ENCODE results near the gene IGFBP7.

IGFBP7 gene

GRCh38 chr4:56995525-56995924 is 114.7 kb downstream of the IGFBP7 start:
- TF ChIP-seq TAF1 (IDR thresholded peaks at IDR 0.05; ENCODE audit: borderline replicate concordance, insufficient read depth, low read length): no peak
- TF ChIP-seq FOXP2 (optimal IDR thresholded peaks at IDR 0.05; ENCODE audit: borderline replicate concordance, extremely low read depth, extremely low read length, insufficient read depth): no peak
- TF ChIP-seq SIN3A (IDR thresholded peaks at IDR 0.05; ENCODE audit: borderline replicate concordance, insufficient read depth, low read length): no peak
- no peak for TF ChIP-seq POLR2AphosphoS5 (IDR thresholded peaks at IDR 0.05; ENCODE audit: low read depth, low read length)
- TF ChIP-seq, protein P1, sequence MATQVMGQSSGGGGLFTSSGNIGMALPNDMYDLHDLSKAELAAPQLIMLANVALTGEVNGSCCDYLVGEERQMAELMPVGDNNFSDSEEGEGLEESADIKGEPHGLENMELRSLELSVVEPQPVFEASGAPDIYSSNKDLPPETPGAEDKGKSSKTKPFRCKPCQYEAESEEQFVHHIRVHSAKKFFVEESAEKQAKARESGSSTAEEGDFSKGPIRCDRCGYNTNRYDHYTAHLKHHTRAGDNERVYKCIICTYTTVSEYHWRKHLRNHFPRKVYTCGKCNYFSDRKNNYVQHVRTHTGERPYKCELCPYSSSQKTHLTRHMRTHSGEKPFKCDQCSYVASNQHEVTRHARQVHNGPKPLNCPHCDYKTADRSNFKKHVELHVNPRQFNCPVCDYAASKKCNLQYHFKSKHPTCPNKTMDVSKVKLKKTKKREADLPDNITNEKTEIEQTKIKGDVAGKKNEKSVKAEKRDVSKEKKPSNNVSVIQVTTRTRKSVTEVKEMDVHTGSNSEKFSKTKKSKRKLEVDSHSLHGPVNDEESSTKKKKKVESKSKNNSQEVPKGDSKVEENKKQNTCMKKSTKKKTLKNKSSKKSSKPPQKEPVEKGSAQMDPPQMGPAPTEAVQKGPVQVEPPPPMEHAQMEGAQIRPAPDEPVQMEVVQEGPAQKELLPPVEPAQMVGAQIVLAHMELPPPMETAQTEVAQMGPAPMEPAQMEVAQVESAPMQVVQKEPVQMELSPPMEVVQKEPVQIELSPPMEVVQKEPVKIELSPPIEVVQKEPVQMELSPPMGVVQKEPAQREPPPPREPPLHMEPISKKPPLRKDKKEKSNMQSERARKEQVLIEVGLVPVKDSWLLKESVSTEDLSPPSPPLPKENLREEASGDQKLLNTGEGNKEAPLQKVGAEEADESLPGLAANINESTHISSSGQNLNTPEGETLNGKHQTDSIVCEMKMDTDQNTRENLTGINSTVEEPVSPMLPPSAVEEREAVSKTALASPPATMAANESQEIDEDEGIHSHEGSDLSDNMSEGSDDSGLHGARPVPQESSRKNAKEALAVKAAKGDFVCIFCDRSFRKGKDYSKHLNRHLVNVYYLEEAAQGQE (IDR thresholded peaks at IDR 0.05; ENCODE audit: insufficient read depth in 1 of 2, low read depth in 2 of 2, low read length in 2 of 2): no peak

DNA sequence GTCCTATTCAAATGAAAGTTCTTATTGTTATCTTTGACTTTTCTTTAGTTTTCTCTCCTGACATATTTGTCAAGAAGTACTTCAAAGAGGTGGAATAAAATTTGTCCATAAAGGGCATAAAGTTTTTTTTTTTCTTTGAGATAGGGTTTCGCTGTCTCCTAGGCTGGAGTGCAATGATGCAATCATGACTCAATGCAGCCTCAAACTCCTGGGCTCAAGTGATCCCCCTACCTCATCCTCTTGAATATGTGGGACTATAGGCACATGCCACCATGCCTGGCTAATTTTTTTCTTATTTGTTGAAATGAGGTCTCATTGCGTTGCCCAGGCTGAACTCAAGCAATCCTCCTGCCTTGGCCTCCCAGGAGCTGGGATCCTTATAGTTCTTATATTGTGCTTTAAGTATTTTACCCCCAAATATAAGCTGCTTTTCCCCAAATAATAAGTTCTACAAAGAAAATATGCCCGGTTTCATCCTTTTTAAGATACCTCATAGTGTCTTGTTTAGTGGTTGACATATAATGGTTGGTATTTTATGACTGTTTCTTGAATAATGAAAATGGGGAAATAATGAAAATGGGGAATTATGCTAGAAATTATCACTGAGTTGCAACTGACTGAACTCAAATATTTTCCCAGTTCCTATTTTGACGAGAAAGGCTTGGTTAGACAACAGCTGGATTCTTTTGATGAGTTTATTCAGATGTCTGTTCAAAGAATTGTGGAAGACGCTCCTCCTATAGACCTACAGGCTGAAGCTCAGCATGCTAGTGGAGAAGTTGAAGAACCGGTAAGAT is 119.9 kb downstream of the IGFBP7 start:
- TF ChIP-seq, protein P1 (IDR thresholded peaks at IDR 0.05; ENCODE audit: insufficient read depth in 1 of 2, low read depth in 2 of 2, low read length in 2 of 2): no peak
- TF ChIP-seq SIN3A (IDR thresholded peaks at IDR 0.05; ENCODE audit: borderline replicate concordance, insufficient read depth, low read length) (no peak), TAF1 (IDR thresholded peaks at IDR 0.05; ENCODE audit: borderline replicate concordance, insufficient read depth, low read length) (no peak), POLR2AphosphoS5 (IDR thresholded peaks at IDR 0.05; ENCODE audit: low read depth, low read length) (no peak), FOXP2 (optimal IDR thresholded peaks at IDR 0.05; ENCODE audit: borderline replicate concordance, extremely low read depth, extremely low read length, insufficient read depth) (no peak)

DNA sequence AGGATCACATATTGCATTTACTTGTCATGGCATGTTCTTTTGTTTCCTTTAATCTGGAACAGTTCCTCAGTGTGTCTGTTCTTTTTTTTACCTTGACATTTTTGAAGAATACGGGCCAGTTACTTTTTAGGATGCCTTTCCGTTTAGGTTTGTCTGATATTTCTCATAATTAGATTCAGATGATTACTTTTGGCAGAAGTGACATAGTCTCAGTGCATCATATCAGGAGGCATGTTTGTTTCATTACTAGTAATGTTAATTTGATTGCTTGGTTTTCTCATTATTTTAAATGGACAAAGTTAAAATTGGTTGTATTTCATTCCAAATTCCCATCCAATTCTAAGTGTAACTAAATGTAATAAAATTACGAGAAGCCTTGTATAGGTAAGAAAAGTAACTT is 123.2 kb downstream of the IGFBP7 start:
- TF ChIP-seq FOXP2 (optimal IDR thresholded peaks at IDR 0.05; ENCODE audit: borderline replicate concordance, extremely low read depth, extremely low read length, insufficient read depth): no peak
- no peak for TF ChIP-seq TAF1 (IDR thresholded peaks at IDR 0.05; ENCODE audit: borderline replicate concordance, insufficient read depth, low read length)
- TF ChIP-seq POLR2AphosphoS5 (IDR thresholded peaks at IDR 0.05; ENCODE audit: low read depth, low read length): no peak
- TF ChIP-seq, protein P1 (IDR thresholded peaks at IDR 0.05; ENCODE audit: insufficient read depth in 1 of 2, low read depth in 2 of 2, low read length in 2 of 2): no peak
- TF ChIP-seq SIN3A (IDR thresholded peaks at IDR 0.05; ENCODE audit: borderline replicate concordance, insufficient read depth, low read length): no peak

DNA sequence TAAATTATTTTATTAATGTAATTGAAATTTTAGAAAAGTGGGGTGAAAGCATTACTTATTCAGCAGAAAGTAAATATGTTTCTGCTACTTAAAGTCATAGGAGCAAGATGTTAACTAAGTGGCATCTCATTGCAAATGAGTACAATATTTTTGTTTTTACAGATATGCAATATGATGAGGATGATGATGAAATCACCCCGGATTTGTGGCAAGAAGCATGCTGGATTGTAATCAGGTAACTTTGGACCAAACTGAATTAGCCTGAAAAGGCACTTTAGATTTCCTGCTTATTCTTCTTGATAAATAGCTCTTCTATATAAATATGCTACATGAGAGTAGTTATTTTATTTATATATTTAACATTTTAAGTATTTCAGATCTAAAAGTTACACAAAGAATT is 124.0 kb downstream of the IGFBP7 start:
- TF ChIP-seq TAF1 (IDR thresholded peaks at IDR 0.05; ENCODE audit: borderline replicate concordance, insufficient read depth, low read length) (no peak), POLR2AphosphoS5 (IDR thresholded peaks at IDR 0.05; ENCODE audit: low read depth, low read length) (no peak), SIN3A (IDR thresholded peaks at IDR 0.05; ENCODE audit: borderline replicate concordance, insufficient read depth, low read length) (no peak), FOXP2 (optimal IDR thresholded peaks at IDR 0.05; ENCODE audit: borderline replicate concordance, extremely low read depth, extremely low read length, insufficient read depth) (no peak)
- TF ChIP-seq, protein P1 (IDR thresholded peaks at IDR 0.05; ENCODE audit: insufficient read depth in 1 of 2, low read depth in 2 of 2, low read length in 2 of 2): no peak
